Inflammatory macrophage (primary cell): ENCODE data around the gene ERN2.

Source experiments
- DNase-seq, 2 donors: peaks; one replicate each; pipeline ENCODE4 v3.0.0-alpha.2; 2020 to 2022

ERN2 gene

DNA sequence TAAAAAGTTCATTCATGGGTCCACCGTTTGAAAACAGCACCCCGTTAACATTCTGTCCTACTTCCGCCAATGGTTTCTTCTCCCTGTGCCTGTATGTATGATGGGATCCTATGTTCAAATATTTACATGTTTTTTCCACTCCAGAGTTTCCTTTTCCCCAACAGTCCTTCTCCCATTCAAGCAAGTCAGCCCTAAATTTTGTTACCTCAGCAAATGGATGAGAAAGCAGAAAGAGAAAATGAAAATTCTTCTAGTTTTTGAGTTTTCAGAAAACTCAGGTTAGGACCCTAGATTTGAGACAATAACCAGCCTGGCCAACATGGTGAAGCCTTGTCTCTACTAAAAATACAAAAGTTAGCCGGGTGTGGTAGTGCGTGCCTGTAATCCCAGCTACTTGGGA, 3.5 kb upstream of the ERN2 start:
- DNase-seq, result no peak

DNA sequence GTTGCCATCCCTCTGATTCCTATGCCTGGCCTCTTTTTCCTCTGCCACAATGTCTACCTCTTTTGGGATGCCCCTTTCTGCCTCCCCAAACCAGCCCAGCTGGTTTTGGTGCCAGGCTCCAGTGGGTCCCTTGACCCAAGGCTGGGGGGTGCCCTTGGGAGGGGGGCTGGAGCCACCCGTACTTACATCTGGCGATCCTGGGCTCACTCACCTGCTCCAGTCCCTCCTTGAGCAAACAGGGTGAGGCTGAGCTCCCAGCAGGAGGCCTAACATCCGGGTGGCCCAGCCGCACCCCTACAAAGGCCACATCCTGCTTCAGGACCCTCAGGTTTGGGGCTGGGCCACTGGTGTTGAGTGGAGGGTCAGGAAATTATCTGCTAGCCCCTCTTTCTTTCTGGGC, 1.2 kb downstream of the ERN2 start:
- no peak for DNase-seq

DNA sequence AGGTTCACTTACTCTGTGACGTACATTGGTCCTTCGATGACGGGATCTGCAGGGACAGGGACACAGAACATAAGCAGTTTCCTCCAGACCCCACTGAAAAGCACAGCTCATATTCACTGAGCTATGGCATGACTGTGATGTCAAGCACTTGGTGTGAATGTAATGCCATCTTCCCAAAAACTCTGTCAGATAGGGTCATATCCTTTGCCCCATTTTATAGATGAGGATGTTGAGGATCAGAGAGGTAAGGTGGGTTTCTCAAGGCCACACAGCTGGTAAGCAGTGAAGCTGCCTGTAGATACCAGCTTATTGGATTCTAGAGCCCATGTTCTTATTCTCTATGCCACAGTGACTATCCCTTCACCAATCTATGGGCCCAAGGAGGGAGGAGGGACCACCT, 2.5 kb downstream of the ERN2 start:
- no peak for DNase-seq

GRCh38 chr16:23710008-23710407, 3.0 kb downstream of the ERN2 start:
- no peak for DNase-seq

DNA sequence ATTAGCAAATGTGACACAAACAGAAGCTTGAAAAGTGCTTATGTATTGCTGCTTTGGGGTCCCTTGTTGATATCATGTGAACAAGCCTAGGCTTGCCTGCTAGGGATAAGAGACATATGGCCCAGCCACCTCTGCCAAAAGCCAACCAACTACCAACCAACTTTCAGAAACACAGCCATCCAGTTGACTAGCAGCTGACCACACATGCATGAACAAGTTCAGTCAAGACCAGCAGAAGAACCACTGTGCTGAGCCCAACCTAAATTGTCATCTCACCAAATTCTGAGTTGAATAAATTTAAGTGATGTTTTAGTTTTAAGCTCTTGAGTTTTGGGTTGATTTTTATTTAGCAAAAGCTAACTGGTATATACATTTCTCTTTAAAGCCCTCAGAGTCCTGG, 3.5 kb downstream of the ERN2 start:
- no peak for DNase-seq

DNA sequence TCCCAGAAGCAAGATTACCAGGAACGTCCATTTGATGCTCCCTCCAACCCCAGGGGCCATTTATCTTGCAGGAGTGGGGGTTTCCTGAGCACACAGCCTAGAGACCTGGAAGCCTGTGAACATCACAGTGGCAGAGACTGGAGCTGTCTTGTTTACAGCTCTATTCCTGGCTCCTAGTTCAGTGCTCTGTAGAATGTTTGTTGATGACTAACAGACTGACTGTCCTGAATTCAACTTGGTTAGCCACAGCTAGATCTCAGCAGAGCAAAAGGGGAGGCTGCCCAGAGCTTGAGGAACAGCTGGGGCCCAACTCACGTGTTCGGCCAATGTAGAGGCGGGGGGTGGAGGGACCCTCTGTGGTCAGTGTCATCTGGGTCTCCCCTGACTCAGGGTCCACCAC, 6.6 kb downstream of the ERN2 start:
- no peak for DNase-seq

DNA sequence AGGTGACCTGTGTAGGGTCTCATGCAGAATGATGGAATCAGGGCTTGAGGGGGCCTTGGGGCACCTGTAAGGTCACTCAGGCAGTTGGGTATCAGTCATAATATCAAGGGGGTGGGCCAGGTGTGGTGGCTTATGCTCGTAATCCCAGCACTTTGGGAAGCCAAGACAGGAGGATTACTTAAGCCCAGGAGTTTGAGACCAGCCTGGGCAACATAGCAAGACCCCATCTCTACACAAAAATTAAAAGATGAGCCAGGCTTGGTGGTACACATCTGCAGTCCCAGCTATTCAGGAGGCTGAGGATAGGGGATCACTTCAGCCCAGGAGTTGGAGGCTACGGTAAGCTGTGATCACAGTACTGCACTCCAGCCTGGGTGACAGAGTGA, 7.5 kb downstream of the ERN2 start:
- DNase-seq, result no peak

DNA sequence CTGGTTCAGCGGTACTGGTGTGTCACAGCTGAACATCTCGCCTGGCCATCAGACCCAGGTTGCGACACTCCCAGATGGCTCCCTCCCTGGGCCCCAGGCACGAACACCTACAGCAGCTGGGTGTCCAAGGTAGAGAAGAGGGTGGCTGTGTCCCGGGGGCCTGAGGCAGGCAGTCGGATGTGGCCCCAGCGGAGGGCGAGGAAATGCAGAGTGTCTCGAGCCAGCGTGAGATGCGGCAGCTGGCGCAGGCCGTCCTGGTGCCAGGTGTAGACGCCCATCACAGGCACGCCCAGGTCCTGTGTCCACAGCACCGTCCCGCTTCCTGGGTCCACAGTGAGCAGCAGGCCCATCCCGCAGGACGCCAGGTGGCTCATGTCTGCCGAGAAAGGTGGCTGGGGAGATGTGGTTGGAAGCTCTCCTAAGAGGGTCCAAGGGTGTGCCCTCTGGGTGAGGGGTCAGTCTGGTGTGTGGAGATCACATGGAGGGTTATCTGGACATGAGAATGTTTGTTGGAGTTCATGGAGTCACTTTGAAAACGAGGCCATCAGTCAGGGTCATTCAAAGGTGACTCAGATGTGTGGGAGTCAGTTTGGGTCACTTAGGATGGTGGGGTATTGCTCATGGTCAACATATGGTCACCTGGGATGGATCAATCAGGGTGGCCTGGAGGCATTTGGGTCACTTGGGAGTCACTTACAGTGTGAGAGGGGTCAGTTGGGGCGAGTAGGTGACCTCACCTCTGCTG, 8.1 kb downstream of the ERN2 start:
- DNase-seq, result peak in 1 of 2 donors; percentile 9

- no peak for DNase-seq
Measured at GRCh38 chr16:23702951-23703350, 10.1 kb downstream of the ERN2 start.

DNA sequence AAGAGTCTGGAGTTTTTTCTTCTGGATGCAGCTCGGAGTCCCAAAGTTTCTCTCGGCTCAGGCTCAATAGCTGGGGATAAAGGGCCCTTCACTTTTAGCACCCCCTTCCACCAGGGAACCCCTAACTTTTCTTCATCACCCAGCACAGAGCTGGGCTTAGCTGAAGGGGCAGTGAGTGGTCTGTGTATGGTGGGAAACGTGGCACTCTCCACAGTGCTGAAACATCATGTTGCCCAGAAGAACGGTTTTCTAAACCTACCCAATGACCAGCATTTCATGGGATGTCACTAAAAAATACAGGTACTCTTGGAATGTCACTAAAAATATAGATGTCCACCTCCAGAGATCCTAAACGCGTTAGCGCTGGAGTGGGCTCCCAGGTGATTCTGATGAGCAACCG, 12.0 kb downstream of the ERN2 start:
- no peak for DNase-seq

DNA sequence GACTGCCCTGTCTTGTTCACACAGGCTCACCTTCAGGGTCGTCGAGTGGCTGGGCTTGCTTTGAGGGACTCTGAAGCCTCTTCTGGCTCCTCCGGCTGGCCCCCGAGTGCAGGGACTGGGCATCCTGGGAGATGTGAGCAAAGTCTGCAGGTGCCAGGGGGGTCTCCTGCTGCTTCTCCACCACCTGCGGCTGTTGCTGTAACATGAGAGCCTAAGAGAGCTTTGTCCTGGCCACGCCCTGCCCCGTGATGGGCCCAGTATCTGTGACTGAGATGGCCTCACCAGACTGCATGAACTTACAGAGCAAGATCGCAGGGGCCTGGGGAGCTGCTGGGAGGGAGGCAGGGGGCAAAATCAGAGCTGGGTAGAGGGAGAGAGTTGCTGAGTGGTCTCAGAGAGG, 12.5 kb downstream of the ERN2 start:
- no peak for DNase-seq

GRCh38 chr16:23700093-23700492, 12.9 kb downstream of the ERN2 start:
- DNase-seq, result no peak

- DNase-seq, result no peak
Measured at GRCh38 chr16:23699100-23699499, 13.9 kb downstream of the ERN2 start.

GRCh38 chr16:23695756-23696155, 17.3 kb downstream of the ERN2 start:
- no peak for DNase-seq

GRCh38 chr16:23694644-23695373, 18.2 kb downstream of the ERN2 start:
- DNase-seq, result no peak

DNA sequence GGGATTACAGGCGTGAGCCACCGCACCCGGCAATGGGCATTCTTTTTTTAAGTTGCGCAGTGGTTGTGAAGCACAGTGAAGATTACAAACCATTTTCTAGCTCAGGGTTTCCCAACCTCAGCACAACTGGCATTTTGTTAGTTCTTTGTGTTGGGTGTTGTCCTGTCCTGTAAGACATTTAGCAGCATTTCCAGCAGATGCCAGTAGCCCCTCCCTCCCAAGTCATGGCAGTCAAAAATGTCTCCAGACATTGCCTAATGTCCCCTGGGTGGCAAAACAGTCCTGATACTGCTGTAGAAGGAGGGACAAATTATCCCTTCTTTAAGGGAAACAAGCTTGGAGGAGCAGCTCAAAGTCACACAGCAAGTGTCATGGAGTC, 18.8 kb downstream of the ERN2 start:
- no peak for DNase-seq

DNA sequence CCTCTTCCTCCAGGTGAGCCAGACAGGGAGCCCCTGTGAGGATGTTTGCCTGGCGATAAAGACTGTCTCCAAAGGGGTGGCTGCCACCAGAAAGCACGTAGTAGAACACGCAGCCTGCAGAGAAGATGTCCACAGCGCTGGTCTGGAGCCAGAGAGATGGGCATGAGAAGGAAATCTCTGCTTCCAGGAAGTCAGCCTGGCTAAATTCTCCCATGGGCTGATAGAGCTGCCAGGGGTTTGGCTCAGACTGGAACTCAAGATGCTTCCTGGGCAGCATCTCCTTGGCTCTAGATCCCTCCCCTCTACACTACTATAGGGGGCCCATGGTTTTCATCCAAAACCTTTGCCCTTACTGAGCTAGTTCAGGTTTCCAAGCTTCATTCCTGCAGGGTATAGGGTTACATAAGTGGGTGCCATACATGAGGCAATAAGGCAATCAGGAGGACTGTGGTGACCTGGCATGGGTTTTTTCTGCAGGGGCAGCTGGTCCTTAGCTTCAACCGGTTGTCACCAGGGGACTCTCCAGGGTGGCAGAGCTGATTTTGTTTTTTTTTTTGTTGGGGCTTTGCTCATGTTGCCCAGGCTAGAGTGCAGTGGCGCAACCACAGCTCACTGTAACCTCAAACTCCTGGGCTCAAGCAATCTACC, 20.7 kb downstream of the ERN2 start:
- no peak for DNase-seq

- DNase-seq, result no peak
Measured at GRCh38 chr16:23691483-23692189, 21.4 kb downstream of the ERN2 start.

- no peak for DNase-seq
Measured at GRCh38 chr16:23690771-23691482, 22.1 kb downstream of the ERN2 start.

DNA sequence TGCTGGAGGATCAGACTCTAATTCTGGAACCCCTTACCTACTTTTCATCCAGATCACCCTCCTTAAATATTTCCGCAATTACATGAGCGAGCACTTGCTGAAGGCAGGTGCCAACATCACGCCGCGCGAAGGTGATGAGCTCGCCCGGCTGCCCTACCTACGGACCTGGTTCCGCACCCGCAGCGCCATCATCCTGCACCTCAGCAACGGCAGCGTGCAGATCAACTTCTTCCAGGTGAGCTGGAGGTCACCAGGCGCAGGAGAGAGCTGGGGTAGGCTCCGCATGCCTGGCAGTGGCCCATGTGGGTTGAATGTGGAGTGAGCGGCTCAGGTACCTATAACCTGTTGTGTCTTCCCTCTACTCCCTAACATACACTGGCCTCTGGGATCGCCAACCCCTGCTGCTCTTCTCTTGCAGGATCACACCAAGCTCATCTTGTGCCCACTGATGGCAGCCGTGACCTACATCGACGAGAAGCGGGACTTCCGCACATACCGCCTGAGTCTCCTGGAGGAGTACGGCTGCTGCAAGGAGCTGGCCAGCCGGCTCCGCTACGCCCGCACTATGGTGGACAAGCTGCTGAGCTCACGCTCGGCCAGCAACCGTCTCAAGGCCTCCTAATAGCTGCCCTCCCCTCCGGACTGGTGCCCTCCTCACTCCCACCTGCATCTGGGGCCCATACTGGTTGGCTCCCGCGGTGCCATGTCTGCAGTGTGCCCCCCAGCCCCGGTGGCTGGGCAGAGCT, 23.4 kb downstream of the ERN2 start:
- DNase-seq, result no peak

GRCh38 chr16:23687034-23687808, 25.8 kb downstream of the ERN2 start:
- no peak for DNase-seq
